GM12874 (cell line): ENCODE data around the gene H1-8.

Experiments used
- CTCF ChIP-seq: IDR thresholded peaks from 2 replicates; pipeline ENCODE4 v1.5.1; 2011; ENCODE audit warnings: low read depth, mild to moderate bottlenecking, control low read depth, low read length, moderate library complexity; ENCODE audit not compliant: insufficient read depth

The H1-8 gene

GRCh38 chr3:129600348-129600747, 57.4 kb downstream of the H1-8 start:
- TF ChIP-seq CTCF = no peak
